SK-N-SH treated with all-trans-retinoic acid at 6 μM for 48 hours (cell line): ENCODE measurements around the gene FAM114A1.

Source experiments
- CSDC2 ChIP-seq: fragments of 250-450 bp; sonication (Bioruptor Pico); IDR thresholded peaks from 2 replicates; pipeline ENCODE4 v1.5.0; 2020; ENCODE audit warnings: mild to moderate bottlenecking, moderate library complexity
- RARB ChIP-seq: fragments of 250-450 bp; sonication (Bioruptor Pico); IDR thresholded peaks from 2 replicates; pipeline ENCODE4 v1.8.0; 2021; ENCODE audit warnings: mild to moderate bottlenecking, moderate library complexity
- ZFP3 ChIP-seq: fragments of 250-450 bp; sonication (Bioruptor Pico); IDR thresholded peaks from 2 replicates; pipeline ENCODE4 v1.5.0; 2020; ENCODE audit warnings: mild to moderate bottlenecking, moderate library complexity
- ZNF8 ChIP-seq: fragments of 450-650 bp; formaldehyde crosslinking; IDR thresholded peaks from 2 replicates; pipeline ENCODE4 v1.5.0; 2020; ENCODE audit warnings: mild to moderate bottlenecking, moderate library complexity
- TF ChIP-seq, protein P1 (sequence below): fragments of 250-450 bp; sonication (Bioruptor Pico); IDR thresholded peaks from 2 replicates; pipeline ENCODE4 v1.5.0; 2020; ENCODE audit warnings: mild to moderate bottlenecking, moderate library complexity
- TF ChIP-seq, protein P2 (sequence below): fragments of 250-450 bp; sonication (Bioruptor Pico); IDR thresholded peaks from 2 replicates; pipeline ENCODE4 v1.8.0; 2020; ENCODE audit warnings: mild to moderate bottlenecking, moderate library complexity, borderline replicate concordance

DNA sequence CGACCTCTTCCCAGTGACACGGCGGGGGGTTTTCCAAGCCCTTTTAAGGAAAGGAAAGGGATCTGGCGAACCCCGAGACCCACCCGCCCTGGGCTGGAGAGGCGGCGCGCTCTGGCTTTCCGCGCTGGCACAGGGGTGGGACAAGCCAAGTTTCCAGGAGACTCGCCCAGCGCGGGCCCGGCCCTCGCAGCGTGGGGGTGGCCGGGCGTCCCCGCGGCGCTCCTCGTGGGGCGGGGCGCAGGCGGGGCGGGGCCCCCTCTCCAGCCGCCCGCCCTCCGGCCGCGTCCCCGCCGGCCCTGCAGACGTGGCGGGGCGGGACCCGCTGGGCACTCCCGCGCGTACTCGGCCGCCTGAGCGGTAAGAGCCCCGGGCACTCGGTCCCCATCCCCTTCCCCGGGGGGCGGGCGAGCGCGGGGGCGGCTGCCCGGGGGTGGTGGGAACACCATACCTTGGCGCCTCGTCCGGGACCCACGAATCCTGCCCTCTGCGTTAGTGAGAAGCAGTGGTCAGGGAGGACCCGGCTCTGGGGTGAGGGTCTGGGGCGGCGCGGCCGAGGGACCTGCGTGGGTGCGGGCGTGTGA is at the start of gene FAM114A1:
- TF ChIP-seq, protein P1, sequence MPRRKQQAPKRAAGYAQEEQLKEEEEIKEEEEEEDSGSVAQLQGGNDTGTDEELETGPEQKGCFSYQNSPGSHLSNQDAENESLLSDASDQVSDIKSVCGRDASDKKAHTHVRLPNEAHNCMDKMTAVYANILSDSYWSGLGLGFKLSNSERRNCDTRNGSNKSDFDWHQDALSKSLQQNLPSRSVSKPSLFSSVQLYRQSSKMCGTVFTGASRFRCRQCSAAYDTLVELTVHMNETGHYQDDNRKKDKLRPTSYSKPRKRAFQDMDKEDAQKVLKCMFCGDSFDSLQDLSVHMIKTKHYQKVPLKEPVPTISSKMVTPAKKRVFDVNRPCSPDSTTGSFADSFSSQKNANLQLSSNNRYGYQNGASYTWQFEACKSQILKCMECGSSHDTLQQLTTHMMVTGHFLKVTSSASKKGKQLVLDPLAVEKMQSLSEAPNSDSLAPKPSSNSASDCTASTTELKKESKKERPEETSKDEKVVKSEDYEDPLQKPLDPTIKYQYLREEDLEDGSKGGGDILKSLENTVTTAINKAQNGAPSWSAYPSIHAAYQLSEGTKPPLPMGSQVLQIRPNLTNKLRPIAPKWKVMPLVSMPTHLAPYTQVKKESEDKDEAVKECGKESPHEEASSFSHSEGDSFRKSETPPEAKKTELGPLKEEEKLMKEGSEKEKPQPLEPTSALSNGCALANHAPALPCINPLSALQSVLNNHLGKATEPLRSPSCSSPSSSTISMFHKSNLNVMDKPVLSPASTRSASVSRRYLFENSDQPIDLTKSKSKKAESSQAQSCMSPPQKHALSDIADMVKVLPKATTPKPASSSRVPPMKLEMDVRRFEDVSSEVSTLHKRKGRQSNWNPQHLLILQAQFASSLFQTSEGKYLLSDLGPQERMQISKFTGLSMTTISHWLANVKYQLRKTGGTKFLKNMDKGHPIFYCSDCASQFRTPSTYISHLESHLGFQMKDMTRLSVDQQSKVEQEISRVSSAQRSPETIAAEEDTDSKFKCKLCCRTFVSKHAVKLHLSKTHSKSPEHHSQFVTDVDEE: no peak
- TF ChIP-seq RARB (CRISPR knock-in tag) (no peak), ZFP3 (CRISPR knock-in tag) (no peak), CSDC2 (CRISPR knock-in tag) (no peak), ZNF8 (CRISPR knock-in tag) (no peak)
- TF ChIP-seq, protein P2, sequence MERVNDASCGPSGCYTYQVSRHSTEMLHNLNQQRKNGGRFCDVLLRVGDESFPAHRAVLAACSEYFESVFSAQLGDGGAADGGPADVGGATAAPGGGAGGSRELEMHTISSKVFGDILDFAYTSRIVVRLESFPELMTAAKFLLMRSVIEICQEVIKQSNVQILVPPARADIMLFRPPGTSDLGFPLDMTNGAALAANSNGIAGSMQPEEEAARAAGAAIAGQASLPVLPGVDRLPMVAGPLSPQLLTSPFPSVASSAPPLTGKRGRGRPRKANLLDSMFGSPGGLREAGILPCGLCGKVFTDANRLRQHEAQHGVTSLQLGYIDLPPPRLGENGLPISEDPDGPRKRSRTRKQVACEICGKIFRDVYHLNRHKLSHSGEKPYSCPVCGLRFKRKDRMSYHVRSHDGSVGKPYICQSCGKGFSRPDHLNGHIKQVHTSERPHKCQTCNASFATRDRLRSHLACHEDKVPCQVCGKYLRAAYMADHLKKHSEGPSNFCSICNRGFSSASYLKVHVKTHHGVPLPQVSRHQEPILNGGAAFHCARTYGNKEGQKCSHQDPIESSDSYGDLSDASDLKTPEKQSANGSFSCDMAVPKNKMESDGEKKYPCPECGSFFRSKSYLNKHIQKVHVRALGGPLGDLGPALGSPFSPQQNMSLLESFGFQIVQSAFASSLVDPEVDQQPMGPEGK (CRISPR knock-in tag): no peak
